Cerebellar cortex (tissue), 1 donor: Measurements from ENCODE around the gene ADARB1.

Experiments used
- DNase-seq: peaks from one replicate; pipeline ENCODE4 v3.0.0-alpha.2; 2015; ENCODE audit warnings: low spot score

The ADARB1 gene

DNA sequence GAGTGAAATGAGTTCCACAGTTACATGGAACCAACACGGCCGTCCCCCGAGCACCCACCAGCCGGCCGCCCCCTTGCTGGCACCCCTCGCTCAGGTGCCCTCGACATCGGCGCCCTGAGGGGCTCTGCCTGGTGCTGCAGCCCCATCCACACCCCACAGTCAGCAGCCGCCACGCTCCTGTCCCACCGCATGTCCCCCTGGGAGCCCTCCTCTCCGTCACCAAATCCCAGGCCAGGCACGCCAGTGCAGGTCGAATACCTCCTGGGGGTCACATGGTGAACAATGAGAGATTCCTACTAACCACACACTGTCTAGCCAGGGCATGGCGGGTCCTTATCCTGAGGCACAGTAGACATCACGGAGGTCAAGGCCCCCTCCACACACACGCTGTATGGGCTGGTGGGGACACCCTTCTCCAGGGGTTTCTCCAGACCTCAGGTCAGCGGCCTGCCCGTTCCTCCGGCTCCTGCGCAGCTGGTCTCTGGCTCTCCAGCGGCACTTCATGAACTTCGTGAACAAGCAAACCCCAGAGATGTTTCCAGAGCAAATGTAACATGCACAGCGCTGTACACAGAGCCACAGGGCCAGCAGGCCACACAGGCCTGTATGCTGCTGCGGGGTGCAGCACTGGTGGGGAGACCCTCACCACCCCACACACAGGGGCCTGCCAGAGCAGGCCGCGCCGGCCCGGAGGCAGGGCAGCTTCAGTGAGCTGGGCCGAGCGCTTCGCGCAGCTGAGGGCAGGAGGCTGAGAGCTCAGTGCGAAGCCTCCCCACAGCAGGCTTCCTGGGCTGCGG lies 191.5 kb downstream of the ADARB1 start:
- no peak for DNase-seq

DNA sequence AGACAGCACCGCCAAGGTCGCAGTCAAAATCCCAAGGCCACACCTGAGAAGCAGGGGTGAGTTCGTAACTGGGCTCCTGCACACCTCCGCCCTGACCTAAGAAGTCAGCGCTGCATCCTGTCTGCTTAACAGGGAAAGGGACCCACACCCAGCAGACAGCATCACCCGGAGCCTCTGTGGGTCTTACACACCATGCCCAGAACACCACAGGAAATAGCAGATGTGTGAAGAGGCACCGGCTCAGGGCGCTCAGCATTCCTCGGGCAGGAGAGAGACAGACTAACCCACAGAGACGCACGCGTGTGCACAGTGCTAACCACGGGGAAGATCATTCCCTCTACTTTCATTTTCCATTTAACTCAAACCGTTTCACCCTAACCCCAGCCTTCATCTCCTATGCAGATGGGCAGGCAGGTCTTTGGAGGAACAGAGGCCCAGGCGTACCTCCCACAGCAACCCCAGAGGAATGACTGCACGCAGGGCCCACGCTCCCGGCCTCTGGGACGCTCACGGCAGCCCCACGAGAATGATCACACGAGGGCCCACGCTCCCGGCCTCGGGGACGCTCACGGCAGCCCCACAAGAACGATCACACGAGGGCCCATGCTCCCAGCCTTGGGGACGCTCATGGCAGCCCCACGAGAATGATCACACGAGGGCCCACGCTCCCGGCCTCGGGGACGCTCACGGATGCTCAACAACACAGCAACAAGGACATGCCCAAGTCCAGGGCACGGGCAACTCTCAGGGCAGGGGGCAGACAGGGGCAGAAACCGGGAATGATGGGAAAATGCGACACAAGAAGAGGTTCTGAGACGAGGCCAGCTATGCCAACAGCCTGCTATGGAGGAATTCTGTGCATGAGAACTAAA lies 192.4 kb downstream of the ADARB1 start:
- no peak for DNase-seq

DNA sequence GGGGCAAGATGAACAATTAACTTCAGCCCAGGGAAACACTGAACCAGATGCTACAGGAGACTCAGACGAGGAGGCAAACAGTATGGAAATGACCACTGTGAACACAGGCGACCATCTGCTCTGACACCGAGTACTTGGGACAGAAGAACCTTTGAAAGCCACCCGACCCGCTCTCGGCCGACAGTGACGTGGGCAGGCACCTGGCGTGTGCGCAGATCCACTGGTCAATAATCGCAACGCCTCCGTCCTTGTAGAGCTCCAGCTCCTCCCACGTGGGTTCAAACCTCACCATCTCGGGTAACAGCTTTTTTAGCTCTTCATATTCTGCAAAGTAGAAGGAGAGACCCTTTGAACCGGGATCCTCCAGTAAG lies 193.0 kb downstream of the ADARB1 start:
- no peak for DNase-seq

DNA sequence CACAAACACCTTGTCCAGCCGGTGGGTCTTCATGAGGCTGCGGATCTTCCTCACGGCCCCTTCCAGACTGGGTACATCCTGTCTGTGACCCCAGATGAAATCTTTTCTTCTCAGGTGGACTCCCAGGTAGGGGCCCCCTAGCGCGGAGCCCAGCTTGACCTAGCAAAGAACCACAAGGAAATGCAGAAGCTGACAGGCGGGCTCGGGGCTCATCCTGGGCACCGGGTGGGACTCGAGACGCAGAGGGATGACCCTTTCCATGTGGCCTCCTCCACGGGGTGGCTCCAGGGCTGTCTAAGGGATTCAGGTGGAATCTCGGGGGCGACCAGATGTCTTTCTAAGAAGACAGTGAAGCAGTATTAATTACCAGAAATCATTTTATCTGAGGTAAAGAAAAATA lies 195.5 kb downstream of the ADARB1 start:
- DNase-seq = no peak

DNA sequence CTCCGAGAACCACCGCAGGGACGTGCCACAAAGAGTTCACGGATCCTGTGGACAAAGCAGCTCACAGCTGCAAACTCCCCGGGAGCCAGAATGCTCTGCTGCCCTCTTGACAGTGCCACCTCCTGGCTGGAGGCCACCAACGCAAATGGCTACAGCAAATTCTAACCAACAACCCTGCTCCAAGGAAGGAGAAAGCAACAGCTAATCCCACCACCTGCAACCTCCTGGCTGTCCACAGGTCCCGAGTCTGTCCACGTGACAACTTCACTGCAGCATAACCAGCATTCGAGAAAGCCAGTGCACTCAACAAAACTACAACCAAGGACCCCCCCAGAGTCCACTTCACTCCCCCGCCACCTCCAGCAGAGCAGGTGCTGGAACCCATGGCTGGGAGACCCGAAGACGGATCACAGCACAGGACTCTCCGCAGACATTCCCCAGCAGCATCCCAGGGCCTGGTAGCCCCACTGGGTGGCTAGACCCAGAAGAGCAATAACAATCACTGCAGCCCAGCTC lies 196.0 kb downstream of the ADARB1 start:
- DNase-seq = no peak
